ENCODE data around the gene TMEM248. TPM values are rescaled to one million over a fixed set of nuclear protein-coding genes. Genes with fewer than 3 reads are reported as not detected.

TMEM248 gene
- total and polyA plus RNA-seq, 2 of the 13 experiments (the other 11 are each of a cell fraction or from before 2014, with no cell fraction given): 54.3 to 109 TPM

GRCh38 chr7:66920769-66921395, at the start of gene TMEM248 (continued):
- TF ChIP-seq ATF2 (CRISPR knock-in tag; IDR thresholded peaks at IDR 0.05): 0 out of 2 replicates have a peak, but pooled peaks have one; percentile 56
- peak; percentile 28; the same call in 1 of the 2 replicates for TF ChIP-seq CEBPG (CRISPR knock-in tag; IDR thresholded peaks at IDR 0.05)
- peak; percentile 35; the same call in 1 of the 2 replicates for TF ChIP-seq SAFB2 (CRISPR knock-in tag; IDR thresholded peaks at IDR 0.05; ENCODE audit: borderline replicate concordance, low read depth)
- no peak for TF ChIP-seq PRDM15 (CRISPR knock-in tag; IDR thresholded peaks at IDR 0.05)
- TF ChIP-seq USF2 (IDR thresholded peaks at IDR 0.05; ENCODE audit: low read depth, low read length): no peak
- TF ChIP-seq USF2 (CRISPR knock-in tag; IDR thresholded peaks at IDR 0.05; ENCODE audit: borderline replicate concordance): no peak
- peak; percentile 65; the same call in 1 of the 2 replicates for TF ChIP-seq ZNF552 (CRISPR knock-in tag; IDR thresholded peaks at IDR 0.05; ENCODE audit: borderline replicate concordance)
- peak; percentile 49; the same call in 1 of the 2 replicates for TF ChIP-seq TFE3 (CRISPR knock-in tag; IDR thresholded peaks at IDR 0.05)
- TF ChIP-seq ZNF788 (CRISPR knock-in tag; IDR thresholded peaks at IDR 0.05; ENCODE audit: borderline replicate concordance): peak; percentile 91; the same call in 1 of the 2 replicates
- TF ChIP-seq ZSCAN30 (CRISPR knock-in tag; IDR thresholded peaks at IDR 0.05): 0 out of 2 replicates have a peak, but pooled peaks have one; percentile 85
- TF ChIP-seq ZXDC (CRISPR knock-in tag; IDR thresholded peaks at IDR 0.05): no peak; the same call in 1 of the 2 replicates
- TF ChIP-seq PHF5A (CRISPR knock-in tag; IDR thresholded peaks at IDR 0.05; ENCODE audit: low read depth, unreplicated experiment): no peak
- peak; percentile 84; the same call in 1 of the 2 replicates for TF ChIP-seq POGK (CRISPR knock-in tag; conservative IDR thresholded peaks at IDR 0.05)
- TF ChIP-seq ARNTL (CRISPR knock-in tag; IDR thresholded peaks at IDR 0.05): peak; percentile 81
- no peak for TF ChIP-seq ZNF24 (IDR thresholded peaks at IDR 0.05)
